ENCODE data around the gene GRM8.
A peak's percentile ranks its signal among the peaks of the same experiment; 100 is the strongest.

Gene GRM8

DNA sequence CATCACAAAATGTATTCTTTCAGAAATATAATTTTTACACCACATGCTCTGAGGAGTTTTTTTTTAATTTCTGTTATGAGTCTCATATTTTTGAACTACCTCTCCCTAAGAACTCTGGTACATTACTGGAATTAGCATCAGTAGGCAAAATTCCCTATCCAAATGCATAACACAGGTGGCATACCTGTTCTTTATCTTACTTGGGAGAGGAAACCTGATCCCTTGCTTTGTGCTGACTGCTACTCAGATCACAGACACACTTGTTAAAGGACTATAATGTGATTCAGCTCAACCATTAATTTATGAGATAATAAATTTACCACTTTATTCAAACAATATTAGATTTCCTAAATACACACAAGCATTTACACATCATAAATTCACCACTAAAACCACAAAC, 617.2 kb downstream of the GRM8 start:
- no peak overlapping the region for H3K4me3 ChIP-seq (ENCODE audit: control insufficient read depth, low read depth, low read length)
- TF ChIP-seq, protein P1, sequence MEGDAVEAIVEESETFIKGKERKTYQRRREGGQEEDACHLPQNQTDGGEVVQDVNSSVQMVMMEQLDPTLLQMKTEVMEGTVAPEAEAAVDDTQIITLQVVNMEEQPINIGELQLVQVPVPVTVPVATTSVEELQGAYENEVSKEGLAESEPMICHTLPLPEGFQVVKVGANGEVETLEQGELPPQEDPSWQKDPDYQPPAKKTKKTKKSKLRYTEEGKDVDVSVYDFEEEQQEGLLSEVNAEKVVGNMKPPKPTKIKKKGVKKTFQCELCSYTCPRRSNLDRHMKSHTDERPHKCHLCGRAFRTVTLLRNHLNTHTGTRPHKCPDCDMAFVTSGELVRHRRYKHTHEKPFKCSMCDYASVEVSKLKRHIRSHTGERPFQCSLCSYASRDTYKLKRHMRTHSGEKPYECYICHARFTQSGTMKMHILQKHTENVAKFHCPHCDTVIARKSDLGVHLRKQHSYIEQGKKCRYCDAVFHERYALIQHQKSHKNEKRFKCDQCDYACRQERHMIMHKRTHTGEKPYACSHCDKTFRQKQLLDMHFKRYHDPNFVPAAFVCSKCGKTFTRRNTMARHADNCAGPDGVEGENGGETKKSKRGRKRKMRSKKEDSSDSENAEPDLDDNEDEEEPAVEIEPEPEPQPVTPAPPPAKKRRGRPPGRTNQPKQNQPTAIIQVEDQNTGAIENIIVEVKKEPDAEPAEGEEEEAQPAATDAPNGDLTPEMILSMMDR (conservative IDR thresholded peaks at IDR 0.05; ENCODE audit: control insufficient read depth, insufficient read depth, low read depth, low read length) = no peak
- no peak for DNase-seq (ENCODE audit: low read depth)

DNA sequence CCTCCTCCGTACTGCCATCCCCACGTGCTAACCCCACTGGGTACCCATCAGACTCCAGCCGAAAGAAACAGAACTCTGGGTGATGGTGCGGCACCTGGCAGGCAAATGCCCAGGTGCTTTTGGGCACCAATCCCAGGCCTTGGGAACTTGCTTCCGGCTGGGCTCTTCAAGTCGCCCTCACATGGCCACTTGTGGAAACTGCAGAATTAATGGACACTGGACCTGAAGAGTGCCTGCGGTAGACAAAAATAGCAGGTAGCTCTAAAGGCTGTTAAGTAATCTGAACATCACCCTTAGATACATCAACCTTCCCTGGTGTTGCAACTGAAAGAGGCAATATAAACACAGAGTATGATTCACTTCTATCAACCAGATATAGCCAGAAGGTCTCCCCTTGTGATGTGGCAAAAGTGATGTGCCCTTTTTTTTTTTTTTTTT, 644.4 kb downstream of the GRM8 start:
- no peak overlapping the region for H3K4me3 ChIP-seq (ENCODE audit: control insufficient read depth, low read depth, low read length)
- TF ChIP-seq, protein P1 (conservative IDR thresholded peaks at IDR 0.05; ENCODE audit: control insufficient read depth, insufficient read depth, low read depth, low read length) = no peak
- DNase-seq (ENCODE audit: low read depth) = peak; percentile 2

DNA sequence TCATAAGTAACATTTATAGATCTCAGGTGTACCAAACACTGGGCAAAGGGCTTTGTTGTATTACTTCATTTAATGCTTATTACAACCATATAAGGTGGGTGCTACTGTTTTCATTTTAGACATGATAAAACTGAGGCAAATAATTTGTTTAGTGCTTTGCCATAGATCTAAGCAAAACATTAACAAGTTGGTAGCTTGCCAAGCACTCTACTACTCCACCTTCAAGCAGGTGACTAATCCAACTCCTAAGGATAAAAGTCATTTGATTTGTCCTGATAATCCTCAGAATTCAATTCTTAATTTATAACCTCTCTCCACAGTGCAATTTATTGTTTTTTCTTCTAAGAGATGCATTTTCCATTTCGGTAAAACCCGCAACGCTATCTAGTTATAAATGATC, 646.4 kb downstream of the GRM8 start:
- no peak overlapping the region for H3K4me3 ChIP-seq (ENCODE audit: control insufficient read depth, low read depth, low read length)
- TF ChIP-seq, protein P1 (conservative IDR thresholded peaks at IDR 0.05; ENCODE audit: control insufficient read depth, insufficient read depth, low read depth, low read length) = no peak
- no peak for DNase-seq (ENCODE audit: low read depth)

DNA sequence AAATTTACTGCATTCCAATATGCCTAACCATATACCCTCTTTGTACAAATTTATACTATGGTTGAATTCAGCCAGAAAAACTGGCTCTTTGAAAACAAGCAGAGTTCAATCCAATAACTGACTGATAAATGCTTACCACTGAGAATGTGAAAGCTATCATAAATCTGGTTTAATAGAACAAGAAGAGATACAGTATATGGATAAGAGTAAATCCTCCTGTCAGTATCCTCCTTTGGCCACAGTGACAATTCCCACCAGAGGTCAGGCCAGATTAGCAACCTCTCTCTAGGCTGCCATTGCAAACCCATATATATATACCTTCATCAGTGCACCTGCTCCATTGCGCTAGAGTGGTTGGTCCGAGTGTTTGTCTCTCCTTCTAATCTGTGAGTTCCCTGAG, 647.2 kb downstream of the GRM8 start:
- no peak overlapping the region for H3K4me3 ChIP-seq (ENCODE audit: control insufficient read depth, low read depth, low read length)
- no peak for DNase-seq (ENCODE audit: low read depth)
- TF ChIP-seq, protein P1 (conservative IDR thresholded peaks at IDR 0.05; ENCODE audit: control insufficient read depth, insufficient read depth, low read depth, low read length) = no peak

DNA sequence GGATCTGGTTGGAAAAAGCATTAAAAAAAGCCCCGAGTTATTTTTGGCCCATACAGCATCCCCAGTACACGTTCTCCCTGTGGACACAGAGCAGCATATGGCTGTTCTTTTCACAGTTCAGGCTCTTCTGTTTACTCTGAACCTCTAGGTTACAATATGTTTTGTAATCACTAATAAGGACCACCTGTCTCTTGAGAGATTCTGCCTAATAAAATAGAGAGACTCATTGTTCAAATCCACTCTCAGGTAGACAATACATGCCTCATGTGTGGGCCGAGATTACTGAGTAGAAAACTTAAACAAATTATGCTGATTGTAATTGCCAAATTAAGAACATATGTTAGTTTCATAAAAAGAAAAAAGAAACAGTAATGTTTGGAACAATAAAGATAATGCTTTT, 647.7 kb downstream of the GRM8 start:
- TF ChIP-seq, protein P1 (conservative IDR thresholded peaks at IDR 0.05; ENCODE audit: control insufficient read depth, insufficient read depth, low read depth, low read length) = no peak
- DNase-seq (ENCODE audit: low read depth) = no peak
- H3K4me3 ChIP-seq (ENCODE audit: control insufficient read depth, low read depth, low read length) = no peak overlapping the region

DNA sequence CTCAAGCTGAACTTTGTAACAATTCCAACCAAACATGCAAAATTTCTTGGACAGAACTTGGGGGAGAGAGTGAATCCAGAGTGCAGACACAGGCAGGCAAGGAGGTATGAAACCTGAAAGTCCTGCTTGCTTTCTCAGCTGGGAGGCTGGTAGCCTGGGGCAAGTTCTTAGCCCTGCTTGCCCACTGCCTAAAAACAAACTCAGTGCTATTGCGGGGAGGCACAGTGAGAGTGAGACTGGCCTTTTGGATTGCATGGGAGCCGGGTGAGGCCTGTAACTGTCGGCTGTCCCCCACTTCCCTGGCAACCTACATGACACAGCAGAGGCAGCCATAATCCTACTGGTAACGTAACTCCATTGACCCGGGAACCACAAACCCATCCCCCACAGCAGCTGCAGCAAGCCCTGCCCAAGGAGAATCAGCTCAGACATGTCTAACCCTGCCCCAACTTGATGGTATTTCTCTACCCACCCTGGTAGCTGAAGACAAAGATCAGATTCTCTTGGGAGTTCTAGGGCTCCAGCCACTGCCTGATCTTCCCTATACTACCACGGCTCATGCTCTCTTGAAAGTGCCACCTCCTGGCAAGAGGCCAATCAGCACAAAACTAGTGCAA, 663.6 kb downstream of the GRM8 start:
- TF ChIP-seq, protein P1 (conservative IDR thresholded peaks at IDR 0.05; ENCODE audit: control insufficient read depth, insufficient read depth, low read depth, low read length) = no peak
- no peak overlapping the region for H3K4me3 ChIP-seq (ENCODE audit: control insufficient read depth, low read depth, low read length)
- no peak for DNase-seq (ENCODE audit: low read depth)

DNA sequence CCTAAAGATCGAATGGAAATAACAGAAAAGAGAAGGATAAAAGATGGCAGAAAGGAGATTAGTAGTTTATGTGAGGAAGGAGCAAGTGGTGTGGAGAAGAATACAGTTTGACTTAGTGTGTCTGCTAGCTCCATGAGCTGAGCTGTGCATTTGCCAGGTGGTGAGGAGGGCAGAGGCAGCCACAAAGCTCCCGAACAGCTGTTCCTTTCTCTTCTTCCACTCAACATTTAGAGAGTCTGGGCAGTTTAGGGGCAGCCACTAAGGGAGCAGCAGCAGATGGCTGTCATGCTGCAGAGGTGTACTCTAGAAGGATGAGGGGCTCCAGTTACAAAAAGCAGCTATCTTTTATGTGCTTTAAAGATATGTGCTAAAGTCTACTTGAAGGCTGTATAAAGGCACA, 674.4 kb downstream of the GRM8 start:
- no peak overlapping the region for H3K4me3 ChIP-seq (ENCODE audit: control insufficient read depth, low read depth, low read length)
- TF ChIP-seq, protein P1 (conservative IDR thresholded peaks at IDR 0.05; ENCODE audit: control insufficient read depth, insufficient read depth, low read depth, low read length) = no peak
- no peak for DNase-seq (ENCODE audit: low read depth)
